HEK293 (cell line): ENCODE data around the gene ALOX5.

ENCODE experiments used
- CTCF ChIA-PET: fragments of 350-600 bp; formaldehyde crosslinking; extraction: SDS; loops from one replicate; lab custom pipeline; 2021; ENCODE audit warnings: antibody characterized with exemption; lab: Yijun Ruan, JAX
- POLR2A ChIA-PET: fragments of 300-600 bp; formaldehyde crosslinking; extraction: SDS; loops from one replicate; lab custom pipeline; 2020; ENCODE audit warnings: antibody characterized with exemption, inconsistent platforms; lab: Yijun Ruan, JAX
- H3K27ac ChIP-seq: fragments of 200-500 bp; sonication (Bioruptor generic); 2 replicates; pipeline ENCODE4 v1.5.1; 2014; ENCODE audit warnings: low read depth, low read length, control low read depth, inconsistent platforms; ENCODE audit errors: extremely low read depth
- H3K36me3 ChIP-seq, 2 experiments: fragments of 200-500 bp in 1 of 2; sonication (Bioruptor generic) in 1 of 2; 1 replicate in 1 of 2; 2 replicates in 1 of 2; pipeline ENCODE4 v1.5.1; 2014 to 2017; ENCODE audit warnings: inconsistent platforms in 2 of 2, low read length in 2 of 2; ENCODE audit not compliant: control insufficient read depth in 2 of 2, insufficient read depth in 1 of 2
- H3K4me1 ChIP-seq: fragments of 200-500 bp; sonication (Bioruptor generic); 2 replicates; pipeline ENCODE4 v1.5.1; 2014; ENCODE audit warnings: mild to moderate bottlenecking, low read length, inconsistent platforms; ENCODE audit not compliant: control insufficient read depth, insufficient read depth
- H3K4me3 ChIP-seq: 2 replicates; pipeline ENCODE4 v1.5.1; 2011; ENCODE audit warnings: low read depth, mild to moderate bottlenecking, control low read depth, low read length, moderate library complexity
- H3K9me3 ChIP-seq: fragments of 200-500 bp; sonication (Bioruptor generic); 2 replicates; pipeline ENCODE4 v1.5.1; 2014; ENCODE audit warnings: low read depth, low read length, inconsistent platforms; ENCODE audit not compliant: control insufficient read depth, insufficient read depth
- ATF2 ChIP-seq: fragments of 450-650 bp; formaldehyde crosslinking; IDR thresholded peaks from 2 replicates; pipeline ENCODE4 v1.5.1; 2016; ENCODE audit warnings: missing biosample characterization, missing genetic modification characterization, low read depth
- GLI2 ChIP-seq: fragments of 450-650 bp; formaldehyde crosslinking; IDR thresholded peaks from 2 replicates; pipeline ENCODE4; 2017; ENCODE audit warnings: missing biosample characterization, missing genetic modification characterization, low read depth, borderline replicate concordance
- PRDM2 ChIP-seq: fragments of 450-650 bp; formaldehyde crosslinking; IDR thresholded peaks from 2 replicates; pipeline ENCODE4 v1.5.1; 2016; ENCODE audit warnings: missing biosample characterization, missing genetic modification characterization, borderline replicate concordance
- PRDM6 ChIP-seq: fragments of 450-650 bp; formaldehyde crosslinking; IDR thresholded peaks from 2 replicates; pipeline ENCODE4 v1.5.1; 2017; ENCODE audit warnings: missing biosample characterization, missing genetic modification characterization
- ZBTB6 ChIP-seq: fragments of 450-650 bp; formaldehyde crosslinking; IDR thresholded peaks from 2 replicates; pipeline ENCODE4 v1.5.1; 2017; ENCODE audit warnings: missing biosample characterization, missing genetic modification characterization
- ZNF140 ChIP-seq: fragments of 450-650 bp; formaldehyde crosslinking; IDR thresholded peaks from 2 replicates; pipeline ENCODE4 v1.5.1; 2016; ENCODE audit warnings: missing biosample characterization, missing genetic modification characterization
- ZNF146 ChIP-seq: fragments of 450-650 bp; formaldehyde crosslinking; IDR thresholded peaks from 2 replicates; pipeline ENCODE4 v1.5.1; 2016; ENCODE audit warnings: missing biosample characterization, missing genetic modification characterization
- ZNF19 ChIP-seq: fragments of 450-650 bp; formaldehyde crosslinking; IDR thresholded peaks from 2 replicates; pipeline ENCODE4; 2016; ENCODE audit warnings: missing biosample characterization, missing genetic modification characterization, low read depth
- ZNF2 ChIP-seq: fragments of 450-650 bp; formaldehyde crosslinking; IDR thresholded peaks from 2 replicates; pipeline ENCODE4 v1.5.1; 2016; ENCODE audit warnings: missing biosample characterization, missing genetic modification characterization
- ZNF211 ChIP-seq: fragments of 450-650 bp; formaldehyde crosslinking; IDR thresholded peaks from 2 replicates; pipeline ENCODE4 v1.5.1; 2016; ENCODE audit warnings: low read depth, missing biosample characterization, missing genetic modification characterization
- ZNF449 ChIP-seq: fragments of 450-650 bp; formaldehyde crosslinking; IDR thresholded peaks from 2 replicates; pipeline ENCODE4 v1.5.1; 2017; ENCODE audit warnings: missing biosample characterization, mild to moderate bottlenecking, missing genetic modification characterization, moderate library complexity
- ZNF501 ChIP-seq: fragments of 450-650 bp; formaldehyde crosslinking; IDR thresholded peaks from 2 replicates; pipeline ENCODE4 v1.5.1; 2016; ENCODE audit warnings: missing biosample characterization, missing genetic modification characterization
- ZNF610 ChIP-seq: fragments of 450-650 bp; formaldehyde crosslinking; IDR thresholded peaks from 2 replicates; pipeline ENCODE4 v1.5.1; 2016; ENCODE audit warnings: missing biosample characterization, missing genetic modification characterization, borderline replicate concordance
- ZNF791 ChIP-seq: fragments of 450-650 bp; formaldehyde crosslinking; IDR thresholded peaks from 2 replicates; pipeline ENCODE4 v1.5.1; 2016; ENCODE audit warnings: missing biosample characterization, missing genetic modification characterization
- ZNF792 ChIP-seq: fragments of 450-650 bp; formaldehyde crosslinking; IDR thresholded peaks from 2 replicates; pipeline ENCODE4 v1.5.1; 2016; ENCODE audit warnings: missing biosample characterization, missing genetic modification characterization
- ZNF837 ChIP-seq: fragments of 450-650 bp; formaldehyde crosslinking; IDR thresholded peaks from 2 replicates; pipeline ENCODE4 v1.5.1; 2016; ENCODE audit warnings: missing biosample characterization, missing genetic modification characterization

The ALOX5 gene

GRCh38 chr10:45427970-45428366, 54.0 kb downstream of the ALOX5 start:
- H3K4me3 ChIP-seq: no peak overlapping the region
- CTCF ChIA-PET: no interaction called here
- H3K36me3 ChIP-seq: no peaks in the 10 kb centered on the region
- no peaks in the 10 kb centered on the region for H3K9me3 ChIP-seq
- POLR2A ChIA-PET: no interaction called here
- H3K27ac ChIP-seq: no peak overlapping the region
- TF ChIP-seq ZNF140 (no peak), ZNF501 (tag by site-specific recombination) (no peak), ZNF449 (no peak), ZNF791 (no peak), ZNF2 (no peak), ZNF837 (no peak), ZNF211 (tag by site-specific recombination) (no peak), ZNF146 (tag by site-specific recombination) (no peak), ZNF792 (tag by site-specific recombination) (no peak), ZNF19 (tag by site-specific recombination) (no peak), ZNF610 (tag by site-specific recombination) (no peak), PRDM6 (no peak)
- H3K4me1 ChIP-seq: no peaks in the 10 kb centered on the region

GRCh38 chr10:45428611-45429510, 54.8 kb downstream of the ALOX5 start:
- TF ChIP-seq PRDM2 (tag by site-specific recombination) (no peak), ZBTB6 (tag by site-specific recombination) (no peak), GLI2 (no peak), ATF2 (no peak)
- ChIA-PET CTCF (no interaction called here), POLR2A (no interaction called here)
- H3K27ac ChIP-seq: no peak overlapping the region
- H3K4me1 ChIP-seq: no peaks in the 10 kb centered on the region
- no peaks in the 10 kb centered on the region for H3K36me3 ChIP-seq
- H3K4me3 ChIP-seq: no peak overlapping the region
- no peaks in the 10 kb centered on the region for H3K9me3 ChIP-seq
